ENCODE data around the gene C18orf54. TPM values are rescaled to one million over a fixed set of nuclear protein-coding genes. Genes with fewer than 3 reads are reported as not detected.

C18orf54 gene
- total and polyA plus RNA-seq, 8 donors = 4.2 to 18.5 (median 13.7) TPM

DNA sequence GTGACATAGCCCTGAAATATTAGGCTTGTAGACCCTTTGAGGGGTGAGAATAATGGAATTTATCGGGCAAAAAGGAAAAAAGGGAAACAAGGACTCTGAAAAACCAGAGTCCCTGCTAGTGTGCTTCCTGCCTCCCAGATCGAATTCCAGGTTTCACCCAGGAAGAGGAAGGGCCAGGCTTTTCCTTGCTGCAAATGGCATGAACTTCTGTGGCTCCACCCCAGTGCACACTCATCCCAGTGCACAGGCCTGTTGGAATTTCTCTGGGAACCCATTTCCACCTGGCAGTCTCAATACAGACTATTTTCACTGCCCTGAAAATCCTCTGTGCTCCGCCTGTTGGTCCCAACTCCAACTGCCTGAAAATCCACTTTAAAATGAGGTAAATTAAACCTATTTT, 29.9 kb downstream of the C18orf54 start:
- Histone ChIP-seq H3K27ac (no peak overlapping the region), H3K27me3 (no peaks in the 10 kb centered on the region), H3K4me3 (no peak overlapping the region), H3K36me3 (no peaks in the 10 kb centered on the region), H3K4me1 (peaks cover 0 to 6% of the 10 kb centered on the region in 2 donors), H3K9me3 (no peaks in the 10 kb centered on the region)
- no peak for DNase-seq
- no peak for TF ChIP-seq CTCF (IDR thresholded peaks at IDR 0.05)
- intact Hi-C loops (cut with DNase I) = no loop called here
- no peak for ATAC-seq

DNA sequence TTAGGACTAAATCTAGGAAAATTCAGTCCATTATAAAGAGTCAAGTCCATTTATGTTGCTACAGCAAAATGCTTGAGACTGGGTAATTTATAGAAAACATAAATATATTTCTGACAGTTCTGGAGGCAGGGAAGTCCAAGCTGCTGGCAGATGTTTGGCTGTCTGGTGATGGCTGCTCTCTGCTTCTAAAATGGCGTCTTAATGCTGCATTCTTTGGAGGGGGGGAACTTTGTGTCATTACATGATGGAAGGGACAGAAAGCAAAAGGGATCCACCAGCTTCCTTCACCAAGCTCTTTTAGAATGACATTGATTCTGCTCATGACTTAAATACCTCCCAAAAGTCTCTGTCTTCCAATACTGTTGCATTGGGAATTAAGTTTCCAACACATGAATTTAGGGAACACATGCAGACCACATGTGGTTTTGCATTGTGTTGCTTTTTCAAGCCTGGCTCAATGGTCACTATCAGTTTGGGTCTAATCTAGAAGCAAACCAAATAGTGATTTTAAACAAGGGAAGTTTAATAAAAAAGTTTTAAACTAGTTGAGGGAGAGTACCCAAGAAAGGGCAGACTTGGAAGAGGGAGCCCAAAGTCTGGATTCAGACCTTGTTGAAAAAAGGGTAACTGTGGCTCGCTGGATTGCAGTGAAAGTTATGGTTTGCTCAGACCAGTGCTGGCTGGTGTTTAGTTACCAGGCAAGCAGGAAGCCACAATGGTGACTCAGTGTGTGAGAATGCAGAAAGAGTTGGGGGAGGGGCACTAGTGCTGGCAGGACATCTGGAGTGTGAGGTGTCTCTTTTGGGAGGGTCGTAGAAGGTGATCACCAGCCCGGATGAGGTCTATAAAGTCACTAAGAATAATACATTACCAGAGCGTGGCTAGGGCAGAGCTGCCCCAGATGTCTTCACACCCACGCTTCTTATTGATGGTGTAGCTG, 30.8 kb downstream of the C18orf54 start:
- intact Hi-C loops (cut with DNase I) = no loop called here
- H3K27me3 ChIP-seq = no peaks in the 10 kb centered on the region
- no peaks in the 10 kb centered on the region for H3K9me3 ChIP-seq
- ATAC-seq (peak; percentile 92), DNase-seq (peak in 2 of 4 donors; percentile 5 to 55)
- H3K4me3 ChIP-seq = no peak overlapping the region
- no peak for TF ChIP-seq CTCF (IDR thresholded peaks at IDR 0.05)
- H3K4me1 ChIP-seq = peaks cover 0 to 6% of the 10 kb centered on the region in 2 donors
- H3K36me3 ChIP-seq = no peaks in the 10 kb centered on the region
- no peak overlapping the region for H3K27ac ChIP-seq

DNA sequence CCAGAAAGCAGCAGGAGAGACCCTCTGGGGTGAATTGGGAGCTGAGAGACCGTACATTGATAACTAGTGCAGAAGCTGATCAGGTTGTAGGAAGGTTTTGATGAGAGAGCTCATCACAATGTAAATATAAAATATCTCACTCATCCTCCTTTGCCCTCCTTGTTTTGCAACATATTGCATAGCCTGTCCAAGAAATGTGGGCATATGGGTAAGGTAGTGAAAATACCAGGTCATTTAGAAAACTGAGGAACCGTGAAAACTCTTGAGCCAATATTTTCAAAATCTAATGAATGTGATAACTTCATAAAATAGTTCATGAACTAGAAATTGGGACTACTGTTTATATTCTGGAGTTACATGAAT, 31.4 kb downstream of the C18orf54 start:
- H3K36me3 ChIP-seq = no peaks in the 10 kb centered on the region
- DNase-seq (no peak), ATAC-seq (no peak)
- no peak for TF ChIP-seq CTCF (IDR thresholded peaks at IDR 0.05)
- no peak overlapping the region for H3K27ac ChIP-seq
- peaks cover 0 to 6% of the 10 kb centered on the region in 2 donors for H3K4me1 ChIP-seq
- no peaks in the 10 kb centered on the region for H3K27me3 ChIP-seq
- intact Hi-C loops (cut with DNase I) = no loop called here
- no peaks in the 10 kb centered on the region for H3K9me3 ChIP-seq
- H3K4me3 ChIP-seq = no peak overlapping the region

GRCh38 chr18:54390838-54391237, 33.1 kb downstream of the C18orf54 start:
- intact Hi-C loops (cut with DNase I) = no loop called here
- TF ChIP-seq CTCF (IDR thresholded peaks at IDR 0.05) = no peak
- Histone ChIP-seq H3K4me1 (peaks cover 0 to 6% of the 10 kb centered on the region in 2 donors), H3K27me3 (no peaks in the 10 kb centered on the region), H3K4me3 (no peak overlapping the region), H3K27ac (no peak overlapping the region), H3K36me3 (no peaks in the 10 kb centered on the region), H3K9me3 (no peaks in the 10 kb centered on the region)
- ATAC-seq = no peak
- DNase-seq = no peak

DNA sequence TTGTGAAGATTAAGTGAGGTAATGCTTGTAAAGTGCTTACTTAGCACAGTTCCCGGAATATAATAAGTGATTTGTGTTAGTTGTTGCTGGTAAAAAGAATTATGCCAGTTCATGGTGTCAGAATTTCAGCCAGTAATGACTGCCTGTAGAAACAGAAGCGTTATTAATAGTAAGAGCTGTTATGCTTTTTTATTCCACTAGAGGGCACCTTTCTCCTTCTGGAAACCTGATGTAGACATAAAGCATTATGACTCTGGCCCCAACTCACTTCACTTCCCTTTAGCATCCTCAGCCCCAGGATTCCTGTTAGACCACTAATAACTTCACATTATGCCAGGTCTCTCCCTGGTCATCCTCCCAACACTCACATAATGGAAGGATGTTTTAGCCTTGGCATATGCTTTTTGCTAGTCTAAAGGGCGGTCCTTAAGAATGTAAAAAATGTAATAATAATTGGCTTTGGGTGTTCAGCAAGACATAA, 34.9 kb downstream of the C18orf54 start:
- intact Hi-C loops (cut with DNase I) = no loop called here
- DNase-seq = peak in 2 of 4 donors; percentile 49 to 58
- peak; percentile 93 for ATAC-seq
- no peak overlapping the region for H3K27ac ChIP-seq
- no peak overlapping the region for H3K4me3 ChIP-seq
- TF ChIP-seq CTCF (IDR thresholded peaks at IDR 0.05) = peak; percentile 68 to 73
- H3K9me3 ChIP-seq = no peaks in the 10 kb centered on the region
- no peaks in the 10 kb centered on the region for H3K36me3 ChIP-seq
- H3K27me3 ChIP-seq = no peaks in the 10 kb centered on the region
- H3K4me1 ChIP-seq = peaks cover 0 to 6% of the 10 kb centered on the region in 2 donors
